Skeletal muscle cell (primary cell): Measurements from ENCODE around the gene SYTL3.

Experiments
- DNase-seq: peaks from one replicate; pipeline ENCODE4 v3.0.0-alpha.2; 2010; ENCODE audit warnings: low read depth
- H3K4me3 ChIP-seq: 2 replicates; pipeline ENCODE4 v1.5.1; 2011; ENCODE audit warnings: low read depth, mild to moderate bottlenecking, control low read depth, low read length, moderate library complexity

Gene SYTL3

GRCh38 chr6:158751921-158752320, 102.1 kb downstream of the SYTL3 start:
- no peak overlapping the region for H3K4me3 ChIP-seq
- DNase-seq = no peak

- DNase-seq = no peak
Observed at GRCh38 chr6:158752613-158753012, 102.8 kb downstream of the SYTL3 start.

GRCh38 chr6:158753811-158754210, 104.0 kb downstream of the SYTL3 start:
- H3K4me3 ChIP-seq = no peak overlapping the region
- no peak for DNase-seq

More at GRCh38 chr6:158752613-158753012, 102.8 kb downstream of the SYTL3 start:
- H3K4me3 ChIP-seq = no peak overlapping the region

DNA sequence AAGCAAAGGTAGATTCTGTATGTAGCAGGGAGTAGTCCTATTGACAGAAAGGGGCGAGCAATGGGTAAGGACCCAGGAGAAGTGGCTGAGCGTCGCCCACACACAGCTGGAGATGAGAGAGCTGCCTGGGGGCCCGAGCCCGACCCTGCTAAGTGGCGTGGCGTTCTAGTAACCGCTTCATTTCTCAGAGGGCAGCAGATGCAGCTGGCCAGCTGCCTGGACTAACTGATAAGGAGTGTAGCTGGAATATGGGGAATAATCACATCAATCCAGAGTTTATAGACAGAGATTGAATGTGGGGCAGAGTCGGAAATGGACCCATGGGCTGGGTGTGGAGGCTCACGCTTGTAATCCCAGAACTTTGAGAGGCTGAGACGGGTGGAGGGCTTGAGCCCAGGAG, 104.9 kb downstream of the SYTL3 start:
- DNase-seq = no peak

DNA sequence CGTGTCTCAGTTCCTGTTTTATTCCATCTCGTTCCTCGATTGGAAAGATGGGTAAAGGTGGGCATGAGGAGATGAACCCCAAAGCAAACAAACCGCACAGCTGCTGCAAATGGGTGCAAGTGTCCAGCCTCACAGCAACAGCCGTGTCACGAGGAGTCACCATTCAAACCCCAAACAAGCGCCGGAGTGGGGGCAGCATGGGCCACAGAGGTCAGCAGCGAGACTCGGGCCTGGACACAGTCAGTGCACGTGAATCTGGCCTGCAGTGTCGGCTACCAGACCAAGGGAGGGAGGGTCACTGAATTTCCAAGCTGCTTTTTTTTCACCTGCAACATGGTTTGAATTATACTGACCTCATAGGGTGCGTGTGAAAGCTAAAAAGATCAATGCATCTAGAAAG, 105.8 kb downstream of the SYTL3 start:
- no peak for DNase-seq

More for the DNA sequence above, 104.9 kb downstream of the SYTL3 start:
- no peak overlapping the region for H3K4me3 ChIP-seq

GRCh38 chr6:158756126-158756525, 106.3 kb downstream of the SYTL3 start:
- DNase-seq = no peak
- no peak overlapping the region for H3K4me3 ChIP-seq

More for the DNA sequence above, 105.8 kb downstream of the SYTL3 start:
- H3K4me3 ChIP-seq = no peak overlapping the region

DNA sequence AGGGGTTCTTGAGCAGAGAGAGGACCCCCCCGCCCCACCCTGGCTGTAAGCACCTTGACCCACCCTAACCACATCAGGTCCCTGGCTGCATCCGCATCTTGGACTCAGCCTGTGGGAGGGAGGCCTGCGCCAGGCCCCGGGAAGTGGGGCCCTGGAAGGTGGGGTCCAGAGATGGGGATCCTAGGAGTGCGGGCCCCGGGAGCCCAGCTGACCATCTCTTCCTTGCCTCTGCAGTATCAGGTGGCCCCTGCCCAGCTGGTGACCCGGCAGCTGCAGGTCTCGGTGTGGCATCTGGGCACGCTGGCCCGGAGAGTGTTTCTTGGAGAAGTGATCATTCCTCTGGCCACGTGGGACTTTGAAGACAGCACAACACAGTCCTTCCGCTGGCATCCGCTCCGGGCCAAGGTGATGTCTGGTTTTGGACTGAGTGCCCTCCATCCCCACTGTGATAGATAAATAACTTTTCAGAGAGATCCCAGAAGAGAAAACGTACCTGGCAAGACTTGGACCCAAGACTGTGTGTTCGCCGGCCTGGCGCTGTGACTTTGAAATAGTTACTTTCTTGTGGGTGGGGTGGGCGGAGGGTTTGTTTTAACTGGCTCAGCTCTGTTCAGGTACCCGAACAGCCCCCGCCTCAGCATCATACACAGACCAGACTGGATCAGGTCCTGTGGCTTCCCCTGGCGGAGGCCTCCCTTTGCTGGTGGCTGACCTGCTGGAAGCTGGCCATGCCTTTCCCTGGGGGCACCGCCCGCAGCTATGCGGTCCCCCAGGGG, 107.3 kb downstream of the SYTL3 start:
- DNase-seq = no peak

DNA sequence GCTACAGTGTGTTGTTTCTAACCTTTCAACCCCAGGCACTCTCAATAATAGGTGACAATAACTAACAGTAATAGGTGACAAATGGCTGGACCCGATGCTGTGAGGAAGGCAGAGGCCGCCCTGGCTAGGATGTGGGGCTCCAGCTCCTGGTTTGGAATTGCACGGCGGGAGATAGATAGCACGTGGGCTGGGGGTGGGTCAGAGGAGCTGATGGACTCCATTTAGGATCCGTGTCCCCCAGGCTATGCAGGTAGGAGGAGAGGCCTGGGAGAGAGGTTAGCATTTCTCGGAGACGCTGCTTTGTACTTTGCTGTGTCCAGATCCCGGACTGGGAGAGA, 107.9 kb downstream of the SYTL3 start:
- no peak for DNase-seq
- H3K4me3 ChIP-seq = no peak overlapping the region

More for the DNA sequence above, 107.3 kb downstream of the SYTL3 start:
- no peak overlapping the region for H3K4me3 ChIP-seq

DNA sequence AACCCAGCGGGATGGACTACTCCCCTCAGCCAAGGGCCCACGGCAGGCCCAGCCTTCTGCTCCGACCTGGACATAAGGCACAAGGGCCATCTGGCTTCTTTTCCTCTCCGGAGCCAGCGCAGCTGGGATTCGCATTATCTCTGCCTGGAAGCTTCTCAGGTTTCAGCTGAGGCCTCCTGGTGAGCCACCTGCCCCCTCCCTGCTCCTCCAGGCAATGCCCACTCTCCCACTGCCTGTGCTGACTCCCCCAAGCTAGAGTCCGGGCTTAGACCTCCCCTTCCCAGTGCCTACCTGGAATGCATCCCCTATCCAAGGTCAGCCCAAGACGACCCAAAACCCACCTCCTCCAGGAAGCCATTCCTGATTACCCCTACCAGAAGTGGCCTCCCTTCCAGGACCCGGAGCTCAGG, 108.6 kb downstream of the SYTL3 start:
- DNase-seq = no peak
- no peak overlapping the region for H3K4me3 ChIP-seq

DNA sequence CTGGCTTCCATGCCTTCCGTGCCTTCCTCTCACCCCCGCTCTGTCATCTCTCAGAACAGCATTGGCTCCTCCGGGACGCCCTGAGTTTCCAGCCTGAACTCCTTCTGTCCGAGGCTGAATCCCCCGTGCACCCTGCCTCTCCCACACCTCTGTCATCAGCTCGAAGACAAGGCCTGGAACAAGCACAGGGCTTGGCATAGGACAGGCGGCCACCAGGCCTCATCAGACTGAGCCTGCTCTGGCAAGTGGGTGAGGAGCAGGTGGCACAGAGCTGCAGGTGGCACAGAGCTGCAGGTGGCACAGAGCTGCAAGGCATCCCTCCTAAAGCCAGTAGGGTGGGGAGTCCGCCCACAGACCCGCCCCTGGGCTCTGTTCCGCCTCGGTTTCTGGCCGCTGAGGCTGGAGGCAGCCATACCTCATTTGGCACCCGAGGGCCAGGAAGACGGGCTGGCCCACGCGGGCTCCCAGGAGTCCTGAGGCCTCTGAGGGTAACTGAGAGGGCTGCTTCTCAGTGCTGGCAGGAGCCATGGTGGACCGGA, 109.2 kb downstream of the SYTL3 start:
- no peak for DNase-seq
- H3K4me3 ChIP-seq = no peak overlapping the region

DNA sequence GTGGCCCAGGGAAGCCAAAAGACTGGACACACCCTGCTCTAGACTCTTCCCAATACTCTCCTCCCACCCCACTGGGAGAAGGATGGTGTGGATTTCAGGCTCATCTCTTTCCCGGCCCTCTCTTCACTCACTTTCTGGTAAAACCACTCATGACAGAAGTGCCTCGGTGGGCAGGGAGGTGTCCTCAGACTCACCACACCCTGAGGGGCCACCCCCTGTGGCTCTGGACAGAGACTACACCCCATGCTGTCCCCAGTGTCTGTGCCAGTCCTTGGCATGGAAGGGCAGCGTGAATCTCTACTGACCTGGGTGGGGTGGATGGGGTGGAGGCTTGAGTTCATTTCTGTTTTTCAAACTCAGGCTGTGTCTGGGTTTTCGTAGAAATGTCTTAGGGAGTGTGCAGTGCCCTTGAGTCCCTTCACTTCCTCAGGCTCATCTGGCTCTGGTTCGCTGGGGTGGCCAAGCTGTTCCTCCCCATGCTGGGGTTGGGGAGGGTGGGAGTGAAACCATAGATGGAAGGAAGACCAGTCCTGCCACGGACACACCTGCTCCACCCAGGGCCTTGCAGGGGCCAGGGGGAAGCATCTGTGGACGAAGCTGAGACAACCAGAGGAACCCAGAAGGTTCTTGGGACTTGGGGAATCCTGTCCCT, 110.2 kb downstream of the SYTL3 start:
- H3K4me3 ChIP-seq = no peak overlapping the region
- no peak for DNase-seq

DNA sequence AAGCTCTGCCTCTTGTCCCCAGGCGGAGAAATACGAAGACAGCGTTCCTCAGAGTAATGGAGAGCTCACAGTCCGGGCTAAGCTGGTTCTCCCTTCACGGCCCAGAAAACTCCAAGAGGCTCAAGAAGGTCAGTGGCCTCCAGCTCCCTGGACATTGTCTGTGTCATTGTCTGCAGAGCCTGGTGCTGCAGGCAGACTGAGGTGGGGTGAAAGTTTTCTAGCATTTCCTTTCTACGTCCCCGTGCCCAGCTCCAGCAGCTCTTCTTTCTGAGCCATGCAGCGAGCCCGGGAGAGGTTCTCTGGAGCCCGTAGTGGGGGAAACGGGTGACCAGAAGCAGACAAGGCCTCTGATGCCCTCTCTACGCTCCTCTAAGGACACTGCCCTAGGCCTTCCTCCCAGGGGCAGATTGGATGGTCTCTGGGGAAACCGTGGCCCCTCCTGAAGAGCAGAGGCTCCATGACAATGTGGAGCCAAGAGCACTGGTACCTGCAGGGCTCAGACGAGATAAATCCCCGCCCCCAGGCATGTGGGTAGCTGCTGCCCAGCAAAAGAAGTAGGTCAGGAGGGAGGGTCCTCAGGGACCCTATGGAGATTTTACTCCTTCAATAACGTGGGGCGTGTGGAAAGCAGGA, 110.9 kb downstream of the SYTL3 start:
- no peak for DNase-seq
- no peak overlapping the region for H3K4me3 ChIP-seq

DNA sequence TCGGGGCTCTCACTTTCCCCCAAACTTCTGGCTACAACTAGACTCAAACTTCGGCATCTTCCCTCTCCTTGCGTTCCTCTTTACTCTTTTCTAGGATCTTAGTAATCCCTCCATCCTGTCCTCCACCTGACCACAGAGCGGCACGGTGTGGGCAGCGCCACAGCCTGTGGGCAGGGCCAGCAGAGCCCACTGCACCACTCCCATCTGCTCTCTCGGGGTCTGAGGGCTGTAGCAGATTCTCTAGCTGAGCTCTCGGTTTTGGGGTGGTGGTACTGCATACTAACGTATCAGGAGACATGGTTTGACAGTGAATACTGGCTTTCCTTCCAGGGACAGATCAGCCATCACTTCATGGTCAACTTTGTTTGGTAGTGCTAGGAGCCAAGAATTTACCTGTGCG, 111.9 kb downstream of the SYTL3 start:
- H3K4me3 ChIP-seq = no peak overlapping the region
- DNase-seq = no peak

DNA sequence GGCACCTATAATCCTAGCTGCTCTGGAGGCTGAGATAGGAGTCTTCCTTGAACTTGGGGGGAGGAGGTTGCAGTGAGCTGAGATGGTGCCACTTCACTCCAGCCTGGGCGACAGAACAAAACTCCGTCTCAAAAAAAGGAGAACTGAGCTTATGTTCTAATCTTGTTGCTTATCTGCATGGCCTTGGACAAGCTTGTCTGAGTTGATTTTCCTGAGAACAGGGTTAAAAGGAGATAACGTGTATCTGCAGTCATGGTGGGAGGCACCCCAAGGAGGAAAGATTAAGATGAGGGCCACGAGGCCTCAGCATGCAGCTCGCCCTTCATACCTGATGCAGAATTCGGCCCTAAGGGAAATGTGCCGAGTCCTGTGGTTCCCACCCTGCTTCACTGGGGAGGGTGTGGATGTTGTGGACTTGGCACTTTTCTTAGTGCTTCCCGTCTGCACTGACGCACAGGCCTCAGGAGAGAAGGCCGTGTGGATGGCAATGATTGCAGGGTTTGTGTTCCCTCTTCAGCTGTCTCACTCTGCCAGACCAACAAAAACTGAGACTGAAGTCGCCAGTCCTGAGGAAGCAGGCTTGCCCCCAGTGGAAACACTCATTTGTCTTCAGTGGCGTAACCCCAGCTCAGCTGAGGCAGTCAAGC, 113.1 kb downstream of the SYTL3 start:
- no peak for DNase-seq
- H3K4me3 ChIP-seq = no peak overlapping the region

GRCh38 chr6:158763434-158764182, 113.8 kb downstream of the SYTL3 start:
- no peak overlapping the region for H3K4me3 ChIP-seq
- no peak for DNase-seq

DNA sequence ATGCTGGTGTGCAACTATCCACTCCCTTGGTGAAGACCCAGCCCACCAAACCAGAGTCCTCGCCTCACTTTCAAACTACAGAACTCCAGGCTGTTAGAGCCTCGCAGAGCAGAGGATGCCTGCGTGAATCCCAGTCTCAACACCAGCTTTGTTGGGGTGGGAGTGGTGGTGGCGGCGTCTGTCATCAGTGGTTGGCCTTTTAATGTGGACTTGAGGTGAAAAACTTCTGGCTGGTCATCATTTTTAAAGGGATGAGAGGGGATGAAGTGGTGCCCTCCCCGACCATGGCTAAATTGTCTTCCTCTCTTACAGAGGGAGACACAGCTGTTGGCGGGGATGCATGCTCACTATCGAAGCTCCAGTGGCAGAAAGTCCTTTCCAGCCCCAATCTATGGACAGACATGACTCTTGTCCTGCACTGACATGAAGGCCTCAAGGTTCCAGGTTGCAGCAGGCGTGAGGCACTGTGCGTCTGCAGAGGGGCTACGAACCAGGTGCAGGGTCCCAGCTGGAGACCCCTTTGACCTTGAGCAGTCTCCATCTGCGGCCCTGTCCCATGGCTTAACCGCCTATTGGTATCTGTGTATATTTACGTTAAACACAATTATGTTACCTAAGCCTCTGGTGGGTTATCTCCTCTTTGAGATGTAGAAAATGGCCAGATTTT, 114.5 kb downstream of the SYTL3 start:
- DNase-seq = no peak
- no peak overlapping the region for H3K4me3 ChIP-seq

- no peak for DNase-seq
- H3K4me3 ChIP-seq = no peak overlapping the region
Observed at GRCh38 chr6:158764926-158765325, 115.1 kb downstream of the SYTL3 start.

GRCh38 chr6:158765499-158766068, 115.7 kb downstream of the SYTL3 start:
- no peak for DNase-seq
- no peak overlapping the region for H3K4me3 ChIP-seq
